Measurements from ENCODE around the gene ZNF385B. TPM values are rescaled to one million over a fixed set of nuclear protein-coding genes. Genes with fewer than 3 reads are reported as not detected.

ZNF385B gene
- polyA plus RNA-seq, 3 donors from 2014 or later, result not detected

GRCh38 chr2:179876266-179876665 lies 14.9 kb upstream of the ZNF385B start:
- H3K4me3 Mint-ChIP-seq, result no peak overlapping the region
- no peaks in the 10 kb centered on the region for H3K36me3 Mint-ChIP-seq
- no peak overlapping the region for H3K27ac Mint-ChIP-seq
- DNase-seq, result no peak
- no peaks in the 10 kb centered on the region for H3K4me1 Mint-ChIP-seq
- peaks cover 1 to 2% (median 2%) of the 10 kb centered on the region in 3 donors for H3K27me3 Mint-ChIP-seq (ENCODE audit: low read depth in 3 of 3)
- H3K9me3 Mint-ChIP-seq, result no peaks in the 10 kb centered on the region

GRCh38 chr2:179875864-179876263 lies 14.5 kb upstream of the ZNF385B start:
- no peaks in the 10 kb centered on the region for H3K4me1 Mint-ChIP-seq
- no peaks in the 10 kb centered on the region for H3K9me3 Mint-ChIP-seq
- no peak overlapping the region for H3K27ac Mint-ChIP-seq
- peaks cover 1 to 2% (median 2%) of the 10 kb centered on the region in 3 donors for H3K27me3 Mint-ChIP-seq (ENCODE audit: low read depth in 3 of 3)
- DNase-seq, result no peak
- H3K4me3 Mint-ChIP-seq, result no peak overlapping the region
- no peaks in the 10 kb centered on the region for H3K36me3 Mint-ChIP-seq

- no peak overlapping the region for H3K27ac Mint-ChIP-seq
- H3K9me3 Mint-ChIP-seq, result peaks cover 0 to 7% (median 0%) of the 10 kb centered on the region in 6 donors
- H3K36me3 Mint-ChIP-seq, result no peaks in the 10 kb centered on the region
- H3K4me1 Mint-ChIP-seq, result no peaks in the 10 kb centered on the region
- peaks cover 8 to 29% (median 18%) of the 10 kb centered on the region in 3 donors for H3K27me3 Mint-ChIP-seq (ENCODE audit: low read depth in 3 of 3)
- no peak overlapping the region for H3K4me3 Mint-ChIP-seq
- no peak for DNase-seq
These were observed 1.6 kb upstream of the ZNF385B start for GRCh38 chr2:179862898-179863458.

- Mint-ChIP-seq H3K4me1 (no peaks in the 10 kb centered on the region), H3K27ac (no peak overlapping the region), H3K36me3 (no peaks in the 10 kb centered on the region), H3K4me3 (no peak overlapping the region), H3K27me3 (ENCODE audit: low read depth in 3 of 3) (peaks cover 5 to 29% (median 18%) of the 10 kb centered on the region in 3 donors), H3K9me3 (peaks cover 0 to 7% (median 0%) of the 10 kb centered on the region in 6 donors)
- DNase-seq, result no peak
These were observed 391 bp downstream of the ZNF385B start for GRCh38 chr2:179861027-179861415.

- Mint-ChIP-seq H3K27me3 (ENCODE audit: low read depth in 3 of 3) (peaks cover 5 to 29% (median 18%) of the 10 kb centered on the region in 3 donors), H3K4me3 (no peak overlapping the region)
These were observed 971 bp downstream of the ZNF385B start for GRCh38 chr2:179860255-179861026.

GRCh38 chr2:179859523-179859922 lies 1.9 kb downstream of the ZNF385B start:
- Mint-ChIP-seq H3K27me3 (ENCODE audit: low read depth in 3 of 3) (peaks cover 5 to 29% (median 18%) of the 10 kb centered on the region in 3 donors), H3K9me3 (peaks cover 0 to 7% (median 0%) of the 10 kb centered on the region in 6 donors), H3K4me1 (no peaks in the 10 kb centered on the region), H3K4me3 (no peak overlapping the region), H3K27ac (no peak overlapping the region), H3K36me3 (no peaks in the 10 kb centered on the region)
- DNase-seq, result no peak

More at GRCh38 chr2:179860255-179861026, 971 bp downstream of the ZNF385B start:
- H3K36me3 Mint-ChIP-seq, result no peaks in the 10 kb centered on the region
- H3K27ac Mint-ChIP-seq, result no peak overlapping the region
- peaks cover 0 to 7% (median 0%) of the 10 kb centered on the region in 6 donors for H3K9me3 Mint-ChIP-seq
- no peaks in the 10 kb centered on the region for H3K4me1 Mint-ChIP-seq
- no peak for DNase-seq

- no peak for DNase-seq
- Mint-ChIP-seq H3K27me3 (ENCODE audit: low read depth in 3 of 3) (peaks cover 4 to 19% (median 9%) of the 10 kb centered on the region in 3 donors), H3K4me3 (no peak overlapping the region), H3K9me3 (peaks cover 0 to 6% (median 0%) of the 10 kb centered on the region in 6 donors), H3K27ac (no peak overlapping the region), H3K36me3 (no peaks in the 10 kb centered on the region), H3K4me1 (no peaks in the 10 kb centered on the region)
These were observed 4.2 kb downstream of the ZNF385B start for GRCh38 chr2:179857236-179857635.

- Mint-ChIP-seq H3K9me3 (peaks cover 0 to 2% (median 0%) of the 10 kb centered on the region in 6 donors), H3K4me3 (no peak overlapping the region), H3K36me3 (no peaks in the 10 kb centered on the region), H3K4me1 (no peaks in the 10 kb centered on the region), H3K27me3 (ENCODE audit: low read depth in 3 of 3) (peaks cover 0 to 13% (median 2%) of the 10 kb centered on the region in 3 donors), H3K27ac (no peak overlapping the region)
- DNase-seq, result no peak
These were observed 5.2 kb downstream of the ZNF385B start for GRCh38 chr2:179856205-179856604.

- no peaks in the 10 kb centered on the region for H3K4me1 Mint-ChIP-seq
- H3K4me3 Mint-ChIP-seq, result no peak overlapping the region
- no peaks in the 10 kb centered on the region for H3K36me3 Mint-ChIP-seq
- DNase-seq, result no peak
- peaks cover 0 to 2% (median 0%) of the 10 kb centered on the region in 6 donors for H3K9me3 Mint-ChIP-seq
- H3K27ac Mint-ChIP-seq, result no peak overlapping the region
- peaks cover 0 to 14% (median 2%) of the 10 kb centered on the region in 3 donors for H3K27me3 Mint-ChIP-seq (ENCODE audit: low read depth in 3 of 3)
These were observed 5.7 kb downstream of the ZNF385B start for GRCh38 chr2:179855673-179856072.

- H3K27me3 Mint-ChIP-seq (ENCODE audit: low read depth in 3 of 3), result peaks cover 0 to 14% (median under 1%) of the 10 kb centered on the region in 3 donors
These were observed 6.5 kb downstream of the ZNF385B start for GRCh38 chr2:179854891-179855290.

GRCh38 chr2:179853108-179853507 lies 8.3 kb downstream of the ZNF385B start:
- no peaks in the 10 kb centered on the region for H3K36me3 Mint-ChIP-seq
- no peak overlapping the region for H3K27ac Mint-ChIP-seq
- H3K4me1 Mint-ChIP-seq, result no peaks in the 10 kb centered on the region
- H3K27me3 Mint-ChIP-seq (ENCODE audit: low read depth in 3 of 3), result peaks cover 0 to 5% (median 0%) of the 10 kb centered on the region in 3 donors
- DNase-seq, result no peak
- H3K4me3 Mint-ChIP-seq, result no peak overlapping the region
- peaks cover 0 to 2% (median 0%) of the 10 kb centered on the region in 6 donors for H3K9me3 Mint-ChIP-seq

More at GRCh38 chr2:179854891-179855290, 6.5 kb downstream of the ZNF385B start:
- H3K4me1 Mint-ChIP-seq, result no peaks in the 10 kb centered on the region
- no peaks in the 10 kb centered on the region for H3K36me3 Mint-ChIP-seq
- H3K4me3 Mint-ChIP-seq, result no peak overlapping the region
- no peak overlapping the region for H3K27ac Mint-ChIP-seq
- DNase-seq, result no peak
- H3K9me3 Mint-ChIP-seq, result peaks cover 0 to 2% (median 0%) of the 10 kb centered on the region in 6 donors

- no peaks in the 10 kb centered on the region for H3K4me1 Mint-ChIP-seq
- DNase-seq, result no peak
- no peak overlapping the region for H3K4me3 Mint-ChIP-seq
- no peaks in the 10 kb centered on the region for H3K36me3 Mint-ChIP-seq
- H3K27me3 Mint-ChIP-seq (ENCODE audit: low read depth in 3 of 3), result peaks cover 0 to 8% (median 1%) of the 10 kb centered on the region in 3 donors
- no peak overlapping the region for H3K27ac Mint-ChIP-seq
- peaks cover 0 to 3% (median 0%) of the 10 kb centered on the region in 6 donors for H3K9me3 Mint-ChIP-seq
These were observed 11.2 kb downstream of the ZNF385B start for GRCh38 chr2:179850188-179850587.

GRCh38 chr2:179849719-179850118 lies 11.7 kb downstream of the ZNF385B start:
- H3K27me3 Mint-ChIP-seq (ENCODE audit: low read depth in 3 of 3), result peaks cover 0 to 8% (median 1%) of the 10 kb centered on the region in 3 donors
- H3K27ac Mint-ChIP-seq, result no peak overlapping the region
- H3K4me3 Mint-ChIP-seq, result no peak overlapping the region
- no peaks in the 10 kb centered on the region for H3K36me3 Mint-ChIP-seq
- peaks cover 0 to 3% (median 0%) of the 10 kb centered on the region in 6 donors for H3K9me3 Mint-ChIP-seq
- no peak for DNase-seq
- no peaks in the 10 kb centered on the region for H3K4me1 Mint-ChIP-seq

- Mint-ChIP-seq H3K4me1 (no peaks in the 10 kb centered on the region), H3K27me3 (ENCODE audit: low read depth in 3 of 3) (peaks cover 1 to 5% (median 2%) of the 10 kb centered on the region in 3 donors), H3K27ac (no peak overlapping the region), H3K9me3 (peaks cover 0 to 3% (median 0%) of the 10 kb centered on the region in 6 donors), H3K4me3 (no peak overlapping the region), H3K36me3 (no peaks in the 10 kb centered on the region)
- no peak for DNase-seq
These were observed 17.9 kb downstream of the ZNF385B start for GRCh38 chr2:179843541-179843940.

Data from immature natural killer cell (primary cell).